GM13977 (cell line): ENCODE measurements around the gene PCARE.

Experiments used
- DNase-seq: peaks from one replicate; pipeline ENCODE4 v3.0.0; 2012; ENCODE audit warnings: low spot score
- in situ Hi-C: fragments of 300-500 bp; cut with MboI; formaldehyde crosslinking; loops from one replicate; pipeline ENCODE4 v1.12.0; 2022; ENCODE audit warnings: low sequenced_read_pairs, low pct_unique_long_range_greater_than_20kb, mixed read lengths, inconsistent platforms; ENCODE audit not compliant: unreplicated experiment
- TF ChIP-seq, protein P1 (sequence below): IDR thresholded peaks from 2 replicates; pipeline ENCODE4 v1.5.1; 2012; ENCODE audit warnings: mild to moderate bottlenecking, control low read depth; ENCODE audit not compliant: insufficient read depth; ENCODE audit errors: extremely low read depth, missing control alignments

Gene PCARE

DNA sequence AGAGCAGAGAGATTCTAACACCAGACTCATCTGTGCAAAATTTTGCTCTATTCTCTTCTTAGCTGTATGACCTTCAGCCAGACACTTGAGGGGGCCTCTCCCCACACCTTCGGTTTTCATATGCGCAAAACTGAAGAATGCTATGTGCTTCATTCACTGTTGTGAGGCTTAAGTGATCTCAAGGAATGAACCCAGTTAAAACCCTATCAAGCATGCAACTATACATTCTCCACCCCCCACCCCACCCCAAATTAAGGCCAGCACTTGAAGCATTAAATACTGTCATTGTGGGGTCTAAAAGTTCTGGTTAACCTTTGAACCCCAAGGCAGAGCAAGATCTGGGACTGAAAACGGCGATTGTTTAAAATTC lies 10.0 kb downstream of the PCARE start:
- DNase-seq, result no peak
- TF ChIP-seq, protein P1, sequence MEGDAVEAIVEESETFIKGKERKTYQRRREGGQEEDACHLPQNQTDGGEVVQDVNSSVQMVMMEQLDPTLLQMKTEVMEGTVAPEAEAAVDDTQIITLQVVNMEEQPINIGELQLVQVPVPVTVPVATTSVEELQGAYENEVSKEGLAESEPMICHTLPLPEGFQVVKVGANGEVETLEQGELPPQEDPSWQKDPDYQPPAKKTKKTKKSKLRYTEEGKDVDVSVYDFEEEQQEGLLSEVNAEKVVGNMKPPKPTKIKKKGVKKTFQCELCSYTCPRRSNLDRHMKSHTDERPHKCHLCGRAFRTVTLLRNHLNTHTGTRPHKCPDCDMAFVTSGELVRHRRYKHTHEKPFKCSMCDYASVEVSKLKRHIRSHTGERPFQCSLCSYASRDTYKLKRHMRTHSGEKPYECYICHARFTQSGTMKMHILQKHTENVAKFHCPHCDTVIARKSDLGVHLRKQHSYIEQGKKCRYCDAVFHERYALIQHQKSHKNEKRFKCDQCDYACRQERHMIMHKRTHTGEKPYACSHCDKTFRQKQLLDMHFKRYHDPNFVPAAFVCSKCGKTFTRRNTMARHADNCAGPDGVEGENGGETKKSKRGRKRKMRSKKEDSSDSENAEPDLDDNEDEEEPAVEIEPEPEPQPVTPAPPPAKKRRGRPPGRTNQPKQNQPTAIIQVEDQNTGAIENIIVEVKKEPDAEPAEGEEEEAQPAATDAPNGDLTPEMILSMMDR, result no peak
- in situ Hi-C loops, result no loop called here

DNA sequence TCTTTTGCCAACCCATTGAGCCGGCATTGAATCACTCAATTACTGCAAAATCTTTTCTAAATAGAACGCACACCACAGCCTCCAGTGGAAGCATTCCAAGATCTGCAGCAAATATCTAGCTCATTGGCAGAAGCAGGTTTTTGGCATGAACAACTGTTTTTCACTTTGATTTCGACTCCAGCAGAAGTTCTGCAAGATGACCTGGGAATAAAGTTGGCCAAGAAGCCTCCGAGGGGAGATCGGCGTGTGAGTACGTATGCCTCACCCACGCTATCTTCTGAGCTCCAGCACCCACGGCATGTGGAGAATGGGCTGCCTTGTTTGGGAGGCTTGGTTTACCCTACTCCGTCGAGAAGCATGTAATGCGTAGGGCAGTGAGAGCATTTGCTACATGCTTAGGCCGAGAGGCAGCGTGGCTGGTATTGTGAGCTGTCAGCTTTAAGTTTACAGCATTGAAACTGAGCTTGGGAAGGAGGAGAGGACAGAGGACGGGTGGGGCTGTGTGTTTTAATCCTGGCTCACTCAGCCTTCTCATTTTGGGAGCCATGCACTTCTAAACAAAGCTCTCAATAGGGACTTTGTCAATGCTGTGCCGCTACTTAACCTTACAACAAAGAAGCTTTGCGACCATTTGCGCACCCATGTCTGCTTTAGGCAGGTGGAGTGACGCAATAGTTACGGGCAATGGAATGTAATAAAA lies 10.5 kb downstream of the PCARE start:
- in situ Hi-C loops, result no loop called here
- TF ChIP-seq, protein P1, result no peak
- no peak for DNase-seq

DNA sequence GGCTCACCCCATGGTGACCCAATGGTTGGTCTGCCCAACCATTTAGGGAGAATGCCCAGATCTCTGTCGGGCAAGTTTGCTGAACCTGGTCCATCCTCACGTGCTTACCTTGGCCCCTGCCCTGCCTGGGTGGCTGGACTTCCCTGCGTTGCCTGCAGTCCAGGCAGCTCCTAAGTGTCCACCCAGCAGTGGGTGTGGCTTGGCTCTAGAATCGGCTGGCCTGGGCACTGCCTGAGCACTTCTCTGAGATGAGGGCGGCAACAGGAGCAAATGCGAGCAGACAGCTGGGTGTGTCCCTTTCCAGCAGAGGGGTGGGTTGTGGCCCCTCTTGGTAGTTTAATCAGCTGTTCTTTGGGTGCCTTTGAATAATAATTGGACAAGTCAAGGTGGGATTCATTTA lies 11.3 kb downstream of the PCARE start:
- in situ Hi-C loops, result no loop called here

DNA sequence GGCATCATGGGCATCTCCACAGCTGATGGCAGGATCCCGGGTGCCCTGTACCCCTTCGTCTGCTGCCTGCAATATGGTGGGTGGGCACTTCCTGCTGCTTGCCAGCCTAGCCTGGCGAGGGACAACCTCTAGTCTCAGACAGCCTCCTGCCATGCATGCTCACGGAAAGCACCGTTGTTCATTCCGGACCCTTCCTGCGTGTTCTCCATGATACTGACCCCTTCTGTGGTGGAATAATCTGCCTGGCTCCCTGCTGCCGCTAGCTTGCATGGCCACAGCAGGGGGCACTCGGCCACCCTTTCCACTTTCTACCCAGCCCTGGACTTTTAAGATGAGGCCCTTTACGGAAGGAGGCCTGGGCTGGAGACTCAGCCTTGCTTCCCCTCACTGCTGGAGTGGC lies 12.0 kb downstream of the PCARE start:
- TF ChIP-seq, protein P1, result no peak
- in situ Hi-C loops, result no loop called here
- no peak for DNase-seq

More for the DNA sequence above, 11.3 kb downstream of the PCARE start:
- TF ChIP-seq, protein P1, result no peak
- no peak for DNase-seq

DNA sequence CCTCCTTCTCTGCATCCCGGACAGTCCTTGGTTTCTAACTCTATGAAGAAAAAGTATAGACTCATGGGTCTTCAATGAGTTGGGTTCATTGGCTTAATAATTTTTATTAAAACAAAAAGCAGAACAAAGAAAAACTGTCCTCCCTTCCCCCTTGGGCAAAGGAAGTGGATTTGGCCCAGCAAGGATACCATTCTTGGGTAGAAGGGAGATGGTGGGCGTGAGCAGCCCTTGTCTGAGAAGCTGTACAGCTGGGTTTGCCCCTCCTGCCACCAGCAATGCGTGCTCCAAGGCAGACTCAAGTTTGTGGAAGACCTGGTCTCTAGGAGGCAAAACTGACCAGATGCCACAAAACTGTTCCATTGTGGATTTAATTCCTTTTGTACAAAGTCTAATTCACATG lies 12.7 kb downstream of the PCARE start:
- DNase-seq, result no peak
- TF ChIP-seq, protein P1, result no peak
- in situ Hi-C loops, result no loop called here

DNA sequence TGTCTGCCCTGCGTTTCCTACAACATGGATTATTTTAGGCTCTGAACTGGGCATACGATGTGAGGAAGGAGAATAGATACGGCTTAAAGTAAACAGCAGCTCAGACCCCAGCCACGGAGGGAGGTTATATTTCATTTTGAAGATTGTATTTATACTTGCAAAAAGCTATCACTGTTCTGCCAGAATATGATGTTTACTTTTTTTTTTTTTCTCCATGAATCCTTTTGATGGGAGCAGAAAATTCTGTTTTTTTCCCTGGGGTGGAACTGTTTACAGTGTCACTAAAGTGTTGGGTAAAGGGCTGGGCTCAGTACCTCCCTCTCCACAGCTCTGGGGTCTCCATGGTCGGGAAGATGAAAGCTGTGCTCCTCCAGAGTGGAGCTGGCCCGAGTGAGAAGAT lies 13.1 kb downstream of the PCARE start:
- TF ChIP-seq, protein P1, result no peak
- in situ Hi-C loops, result no loop called here
- no peak for DNase-seq

DNA sequence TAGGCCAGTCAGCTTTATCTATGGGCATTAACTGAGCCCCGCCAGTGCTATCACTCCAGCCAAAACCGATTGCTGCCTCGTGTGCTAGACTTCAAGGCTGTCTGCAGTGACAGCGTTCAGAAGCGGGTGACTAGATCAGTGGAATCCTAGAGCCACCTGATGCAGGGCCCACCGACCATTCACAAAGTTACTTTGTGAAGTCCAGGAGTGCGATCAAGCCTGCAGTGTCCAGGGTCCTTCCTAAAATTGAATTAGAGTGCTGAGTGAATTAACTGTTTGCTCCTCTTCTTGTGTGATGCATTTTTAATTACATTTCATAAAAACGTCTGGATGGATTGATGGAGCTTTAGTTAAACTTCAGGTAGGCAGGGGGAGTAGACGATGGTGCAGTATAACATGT lies 13.9 kb downstream of the PCARE start:
- no peak for DNase-seq
- TF ChIP-seq, protein P1, result no peak
- in situ Hi-C loops, result no loop called here
